ENCODE measurements around the gene SYT12. TPM values are rescaled to one million over a fixed set of nuclear protein-coding genes. Genes with fewer than 3 reads are reported as not detected.

SYT12 gene
- total RNA-seq, 4 donors from 2014 or later, result 0.33 to 0.64 TPM; not detected in 2

- Histone ChIP-seq H3K36me3 (no peaks in the 10 kb centered on the region), H3K4me1 (peaks cover 0 to under 1% of the 10 kb centered on the region in 2 donors), H3K27ac (no peak overlapping the region), H3K4me3 (no peak overlapping the region), H3K9me3 (no peaks in the 10 kb centered on the region), H3K27me3 (no peaks in the 10 kb centered on the region)
- ATAC-seq (no peak), DNase-seq (no peak)
- TF ChIP-seq POLR2A (IDR thresholded peaks at IDR 0.05) (no peak), CTCF (IDR thresholded peaks at IDR 0.05 in 4 of 5, conservative IDR thresholded peaks at IDR 0.05 in 1 of 5) (no peak)
- in situ Hi-C loops (cut with MboI; ENCODE audit: low sequenced_read_pairs in 4 of 4), result no loop called here
- intact Hi-C loops (cut with DNase I; ENCODE audit: low total_unique reads), result no loop called here
Measured at GRCh38 chr11:67062526-67063373, 39.8 kb downstream of the SYT12 start.

DNA sequence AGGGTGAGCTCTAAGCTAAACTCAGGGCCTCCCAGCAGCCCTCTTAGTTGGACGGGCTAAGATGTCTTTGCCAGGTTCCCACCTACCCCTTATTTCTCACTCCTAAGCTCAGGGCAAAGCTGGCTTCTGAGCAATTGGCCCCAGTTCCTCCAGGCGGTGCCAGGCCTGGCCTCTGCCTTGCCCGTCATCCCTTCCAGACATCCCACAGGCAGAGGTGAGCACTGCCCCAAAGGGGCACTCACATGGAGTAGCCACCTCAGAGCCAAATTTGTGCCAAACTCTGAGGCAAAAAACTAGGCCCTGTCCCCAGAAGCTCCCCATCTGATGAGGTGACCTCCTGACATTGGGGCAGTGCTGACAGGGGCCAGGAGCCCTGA, 43.4 kb downstream of the SYT12 start:
- no peaks in the 10 kb centered on the region for H3K9me3 ChIP-seq
- H3K27me3 ChIP-seq, result no peaks in the 10 kb centered on the region
- in situ Hi-C loops (cut with MboI; ENCODE audit: low sequenced_read_pairs in 4 of 4), result no loop called here
- intact Hi-C loops (cut with DNase I; ENCODE audit: low total_unique reads), result no loop called here
- no peaks in the 10 kb centered on the region for H3K4me1 ChIP-seq
- TF ChIP-seq POLR2A (IDR thresholded peaks at IDR 0.05) (no peak), CTCF (IDR thresholded peaks at IDR 0.05 in 4 of 5, conservative IDR thresholded peaks at IDR 0.05 in 1 of 5) (no peak)
- no peak for ATAC-seq
- H3K27ac ChIP-seq, result no peak overlapping the region
- DNase-seq, result no peak
- H3K4me3 ChIP-seq, result no peak overlapping the region
- H3K36me3 ChIP-seq, result no peaks in the 10 kb centered on the region

DNA sequence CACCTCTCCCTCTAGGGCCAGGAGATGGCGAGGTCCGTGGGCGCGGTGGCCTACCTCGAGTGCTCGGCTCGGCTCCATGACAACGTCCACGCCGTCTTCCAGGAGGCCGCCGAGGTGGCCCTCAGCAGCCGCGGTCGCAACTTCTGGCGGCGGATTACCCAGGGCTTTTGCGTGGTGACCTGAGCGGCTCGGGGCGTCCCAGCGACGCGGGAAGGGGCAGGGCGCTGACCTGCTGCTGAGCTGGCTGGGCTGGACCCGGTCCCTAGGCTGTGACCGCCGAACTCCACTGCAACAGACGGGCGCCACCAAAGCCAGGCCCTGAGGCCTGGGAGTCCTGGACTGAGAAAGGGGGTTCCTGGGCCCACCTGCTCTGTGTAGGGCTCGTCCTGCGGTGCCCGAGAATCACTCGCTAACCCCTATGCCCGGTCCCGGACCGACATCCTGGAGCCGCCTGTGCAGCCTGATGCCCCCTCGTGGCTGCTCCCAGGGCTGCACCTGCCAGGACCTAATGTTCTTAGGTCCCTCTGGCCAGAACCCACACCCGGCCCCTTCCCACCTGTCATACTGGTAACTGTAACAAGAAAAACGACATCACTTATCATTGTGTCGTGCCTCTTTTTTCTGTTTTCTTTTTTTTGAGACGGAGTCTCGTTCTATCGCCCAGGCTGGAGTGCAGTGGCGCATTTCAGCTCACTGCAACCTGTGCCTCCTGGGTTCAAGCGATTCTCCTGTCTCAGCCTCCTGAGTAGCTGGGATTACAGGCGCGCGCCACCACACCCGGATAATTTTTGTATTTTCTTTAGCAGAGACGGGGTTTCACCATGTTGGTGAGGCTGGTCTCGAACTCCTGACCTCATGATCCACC, 48.7 kb downstream of the SYT12 start:
- DNase-seq, result peak; percentile 49 to 66
- intact Hi-C loops (cut with DNase I; ENCODE audit: low total_unique reads), result loop anchor here (1.0 kb wide), 1 partner anchor 17 kb away; no protein-coding TSS in a partner anchor
- in situ Hi-C loops (cut with MboI; ENCODE audit: low sequenced_read_pairs in 4 of 4), result loop anchor here in 1 of 4 donors (5.0 kb wide), 1 partner anchor 96 kb away; no protein-coding TSS in a partner anchor
- no peaks in the 10 kb centered on the region for H3K4me1 ChIP-seq
- peak overlapping the region in 1 of 4 donors; percentile 20 for H3K27ac ChIP-seq
- H3K36me3 ChIP-seq, result no peaks in the 10 kb centered on the region
- TF ChIP-seq CTCF (IDR thresholded peaks at IDR 0.05 in 4 of 5, conservative IDR thresholded peaks at IDR 0.05 in 1 of 5) (peak; percentile 72 to 91 (median 85)), POLR2A (IDR thresholded peaks at IDR 0.05) (no peak)
- ATAC-seq, result peak; percentile 87 to 88
- H3K27me3 ChIP-seq, result no peaks in the 10 kb centered on the region
- peak overlapping the region; percentile 32 to 59 (median 43) for H3K4me3 ChIP-seq
- H3K9me3 ChIP-seq, result no peaks in the 10 kb centered on the region

DNA sequence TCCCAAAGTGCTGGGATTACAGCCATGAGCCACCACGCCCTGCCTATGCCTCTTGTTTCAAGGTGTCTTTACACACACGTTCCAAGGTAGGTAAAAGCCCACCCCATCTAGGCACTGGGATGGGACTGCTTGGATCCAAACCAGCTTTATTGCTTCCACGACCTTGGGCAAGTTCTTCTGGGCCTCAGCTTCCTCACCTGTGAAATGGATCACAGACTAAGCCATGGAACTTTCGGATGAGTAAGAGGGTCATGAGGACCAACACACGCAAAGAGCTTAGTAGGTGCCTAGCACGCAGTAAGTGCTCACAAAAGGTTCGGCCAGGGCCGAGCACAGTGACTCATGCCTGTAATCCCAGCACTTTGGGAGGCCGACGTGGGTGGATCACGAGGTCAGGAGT, 49.4 kb downstream of the SYT12 start:
- Histone ChIP-seq H3K4me3 (no peak overlapping the region), H3K27me3 (no peaks in the 10 kb centered on the region), H3K27ac (no peak overlapping the region), H3K36me3 (no peaks in the 10 kb centered on the region), H3K4me1 (no peaks in the 10 kb centered on the region), H3K9me3 (no peaks in the 10 kb centered on the region)
- in situ Hi-C loops (cut with MboI; ENCODE audit: low sequenced_read_pairs in 4 of 4) (loop anchor here in 1 of 4 donors (5.0 kb wide), 1 partner anchor 95 kb away; no protein-coding TSS in a partner anchor), intact Hi-C loops (cut with DNase I; ENCODE audit: low total_unique reads) (no loop called here)
- DNase-seq (no peak), ATAC-seq (no peak)
- no peak for TF ChIP-seq CTCF (IDR thresholded peaks at IDR 0.05 in 4 of 5, conservative IDR thresholded peaks at IDR 0.05 in 1 of 5)
